HG03354 (cell line): ENCODE data around the gene SQOR.

Source experiments
- ATAC-seq: cut with Tn5 transposase; IDR thresholded peaks from one replicate; pipeline ENCODE4 v1.9.1; 2021; ENCODE audit warnings: mild to moderate bottlenecking; ENCODE audit not compliant: unreplicated experiment, poor library complexity, severe bottlenecking

Gene SQOR

GRCh38 chr15:45634432-45635190 is at the start of gene SQOR:
TSS of gene SQOR (plus strand) at chr15:45635029. CDS start at chr15:45658924, 23,895 bp downstream.
- ATAC-seq: peak; percentile 76

- no peak for ATAC-seq
Measured at GRCh38 chr15:45585069-45585791, 49.6 kb upstream of the SQOR start.

- ATAC-seq: no peak
Measured at GRCh38 chr15:45586125-45586524, 48.7 kb upstream of the SQOR start.

GRCh38 chr15:45586601-45587094 is 48.2 kb upstream of the SQOR start:
- ATAC-seq: peak; percentile 6

- ATAC-seq: peak; percentile 85
Measured at GRCh38 chr15:45587095-45587862, 47.5 kb upstream of the SQOR start, which contains the start of gene BLOC1S6. TSS of gene BLOC1S6 (plus strand) at chr15:45587379. CDS start at chr15:45587444, 65 bp downstream.

- ATAC-seq: no peak
Measured at GRCh38 chr15:45587863-45588170, 47.0 kb upstream of the SQOR start.

- no peak for ATAC-seq
Measured at GRCh38 chr15:45588219-45588875, 46.5 kb upstream of the SQOR start.

- ATAC-seq: no peak
Measured at GRCh38 chr15:45589256-45589655, 45.6 kb upstream of the SQOR start.

GRCh38 chr15:45594319-45594718 is 40.5 kb upstream of the SQOR start:
- no peak for ATAC-seq

GRCh38 chr15:45594835-45595530 is 39.8 kb upstream of the SQOR start:
- no peak for ATAC-seq

GRCh38 chr15:45603881-45604280 is 30.9 kb upstream of the SQOR start:
- no peak for ATAC-seq

GRCh38 chr15:45604326-45604725 is 30.5 kb upstream of the SQOR start:
- ATAC-seq: no peak

GRCh38 chr15:45606413-45606812 is 28.4 kb upstream of the SQOR start:
- ATAC-seq: no peak

- ATAC-seq: no peak
Measured at GRCh38 chr15:45606841-45607240, 28.0 kb upstream of the SQOR start.

- no peak for ATAC-seq
Measured at GRCh38 chr15:45611305-45611704, 23.5 kb upstream of the SQOR start.

GRCh38 chr15:45612790-45613415 is 21.9 kb upstream of the SQOR start:
- peak; percentile 51 for ATAC-seq

GRCh38 chr15:45616901-45617323 is 17.9 kb upstream of the SQOR start:
- no peak for ATAC-seq

- no peak for ATAC-seq
Measured at GRCh38 chr15:45618813-45619212, 16.0 kb upstream of the SQOR start.

- no peak for ATAC-seq
Measured at GRCh38 chr15:45628136-45628535, 6.7 kb upstream of the SQOR start.
